Activated T-cell treated with anti-CD3 and anti-CD28 coated beads, Interleukin-2, amount 50 U/mL, for 1 hour (primary cell): Measurements from ENCODE around the gene IREB2.
"Not testable (repeated sequence)": the region's sequence is repeated elsewhere in the genome, so short reads cannot be mapped to it uniquely, and the experiment has no call there.

Experiments used
- DNase-seq: peaks from one replicate; pipeline ENCODE4 v3.0.0-alpha.2; 2020

Gene IREB2

GRCh38 chr15:78407608-78408354 lies 30.2 kb upstream of the IREB2 start:
- no peak for DNase-seq

DNA sequence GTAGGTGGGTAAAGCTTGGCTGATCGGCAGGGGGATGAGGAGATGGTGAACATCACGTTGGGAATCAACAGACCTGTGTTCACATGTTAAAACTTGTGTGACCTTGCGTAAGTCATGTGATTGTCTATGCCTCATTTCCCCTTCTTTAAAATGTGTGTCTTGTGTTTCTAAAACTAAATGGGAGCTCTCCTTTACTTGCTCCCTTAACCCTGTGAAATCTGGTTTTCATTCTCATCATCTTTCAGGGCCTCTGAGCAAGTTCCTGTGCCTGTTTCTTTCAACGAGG lies 29.7 kb upstream of the IREB2 start:
- no peak for DNase-seq

DNA sequence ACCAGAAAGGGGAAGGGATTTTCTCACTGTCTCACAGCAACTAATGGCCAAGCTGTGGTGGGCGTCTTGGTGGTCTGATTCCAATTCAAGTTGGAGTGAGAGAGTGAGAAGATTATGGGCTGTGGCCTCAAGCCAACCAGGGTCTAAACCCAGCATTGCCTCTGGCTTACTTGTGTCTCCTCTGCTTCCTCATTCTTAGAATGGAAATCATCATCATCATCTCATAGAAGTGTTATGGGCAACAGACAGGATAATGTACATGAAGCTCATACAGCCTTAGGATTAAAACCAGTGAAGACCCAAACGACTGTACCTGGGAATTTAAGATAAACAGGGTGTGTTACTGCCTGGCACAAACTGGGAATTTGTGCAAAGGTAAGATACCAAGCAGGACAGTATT lies 29.1 kb upstream of the IREB2 start:
- no peak for DNase-seq

DNA sequence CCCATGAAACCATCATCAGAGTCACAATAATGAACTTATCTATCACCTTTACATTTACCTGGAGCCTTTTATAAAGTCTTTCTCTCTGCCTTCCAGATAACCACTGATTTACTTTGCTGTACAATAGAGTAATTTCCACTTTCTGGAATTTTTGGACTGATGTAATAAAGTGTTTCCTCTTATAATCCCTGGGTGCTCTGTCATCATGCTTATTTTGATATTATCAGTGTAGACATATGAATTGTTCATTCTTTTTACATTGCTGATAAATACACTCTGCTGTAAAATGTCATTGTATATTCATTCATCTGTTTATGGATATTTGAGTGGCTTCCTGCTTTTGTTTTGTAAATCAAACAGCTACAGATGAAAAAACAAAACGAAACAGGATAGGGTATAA lies 27.0 kb upstream of the IREB2 start:
- no peak for DNase-seq

- DNase-seq, result no peak
Measured at GRCh38 chr15:78414621-78415250, 23.3 kb upstream of the IREB2 start.

DNA sequence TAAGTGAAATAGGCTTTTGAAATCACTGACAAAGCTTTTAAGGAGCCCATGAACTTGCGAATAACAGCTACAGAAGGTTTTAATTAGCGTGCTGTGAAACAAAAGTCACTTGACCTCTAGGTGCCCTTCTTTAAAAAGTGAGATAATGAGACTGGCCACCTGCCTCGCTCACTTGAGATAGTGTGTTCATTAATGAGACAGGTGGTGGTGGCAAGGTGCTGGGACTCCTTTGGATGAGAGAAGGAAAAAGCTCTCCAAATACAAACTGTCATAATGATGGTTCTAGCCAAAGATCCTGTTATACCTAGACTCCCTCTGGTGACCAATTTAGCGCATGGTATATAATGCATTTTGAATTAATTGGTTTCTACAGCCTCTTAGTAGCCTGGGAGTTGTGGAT lies 22.7 kb upstream of the IREB2 start:
- DNase-seq, result no peak

- no peak for DNase-seq
Measured at GRCh38 chr15:78417754-78418630, 20.0 kb upstream of the IREB2 start.

- no peak for DNase-seq
Measured at GRCh38 chr15:78418686-78419085, 19.3 kb upstream of the IREB2 start.

DNA sequence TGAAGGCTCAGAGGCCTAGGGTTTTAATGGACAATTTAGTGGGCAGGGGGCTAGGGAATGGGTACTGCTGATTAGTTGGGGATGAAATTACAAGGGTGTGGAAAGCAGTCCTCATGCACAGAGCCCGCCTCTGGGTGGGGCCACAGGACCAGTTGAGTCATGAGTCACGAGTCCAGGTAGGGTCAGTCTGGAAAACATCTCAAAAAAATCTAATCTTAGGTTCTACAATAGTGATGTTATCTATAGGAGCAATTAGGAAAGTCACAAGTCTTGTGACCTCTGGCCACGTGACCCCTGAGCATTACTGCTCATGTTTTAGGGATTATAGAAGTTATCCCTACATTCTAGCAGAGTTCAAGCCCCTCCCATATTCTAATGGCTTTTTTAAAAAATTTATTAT lies 18.6 kb upstream of the IREB2 start:
- no peak for DNase-seq

DNA sequence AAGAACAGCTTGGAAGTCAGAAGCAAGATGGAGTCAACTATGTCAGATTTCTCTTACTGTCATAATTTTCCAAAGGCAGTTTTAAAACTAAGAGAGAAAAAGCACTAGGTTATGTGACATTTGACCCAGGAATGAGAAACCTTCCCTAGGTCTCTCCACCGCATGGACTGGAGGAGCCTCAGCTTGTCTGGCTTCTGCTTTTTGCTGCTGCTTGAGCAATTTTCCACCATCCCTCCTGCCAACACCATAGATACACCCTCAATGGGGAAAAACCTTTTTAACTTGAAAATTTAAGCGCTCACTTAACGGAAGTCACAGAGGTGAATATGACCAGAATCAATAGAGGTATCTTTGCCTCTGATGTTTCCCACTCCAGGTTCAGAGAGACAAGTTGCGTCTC lies 17.8 kb upstream of the IREB2 start:
- DNase-seq, result no peak

GRCh38 chr15:78420766-78421165 lies 17.2 kb upstream of the IREB2 start:
- no peak for DNase-seq

- DNase-seq, result no peak
Measured at GRCh38 chr15:78421238-78421965, 16.6 kb upstream of the IREB2 start.

- DNase-seq, result peak; percentile 69
Measured at GRCh38 chr15:78422571-78423340, 15.3 kb upstream of the IREB2 start.

GRCh38 chr15:78424673-78425072 lies 13.3 kb upstream of the IREB2 start:
- no peak for DNase-seq

GRCh38 chr15:78425643-78426042 lies 12.4 kb upstream of the IREB2 start:
- DNase-seq, result no peak

DNA sequence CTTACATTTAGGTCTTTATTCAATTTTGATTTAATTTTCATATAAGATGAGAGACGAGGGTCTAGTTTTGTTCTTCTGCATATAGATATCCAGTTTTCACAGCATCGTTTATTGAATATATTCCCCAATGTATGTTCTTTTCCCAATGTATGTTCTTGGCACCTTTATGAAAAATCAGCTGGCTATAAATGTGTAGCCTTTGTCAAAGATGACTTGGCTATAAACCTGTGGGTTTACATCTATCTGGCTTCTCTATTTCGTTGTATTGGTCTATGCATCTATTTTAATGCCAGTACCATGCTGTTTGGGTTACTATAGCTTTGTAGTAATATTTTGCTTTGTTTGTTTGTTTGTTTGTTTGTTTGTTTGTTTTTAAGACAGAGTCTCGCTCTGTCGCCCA lies 11.7 kb upstream of the IREB2 start:
- no peak for DNase-seq

- DNase-seq, result no peak
Measured at GRCh38 chr15:78427953-78428352, 10.1 kb upstream of the IREB2 start.

DNA sequence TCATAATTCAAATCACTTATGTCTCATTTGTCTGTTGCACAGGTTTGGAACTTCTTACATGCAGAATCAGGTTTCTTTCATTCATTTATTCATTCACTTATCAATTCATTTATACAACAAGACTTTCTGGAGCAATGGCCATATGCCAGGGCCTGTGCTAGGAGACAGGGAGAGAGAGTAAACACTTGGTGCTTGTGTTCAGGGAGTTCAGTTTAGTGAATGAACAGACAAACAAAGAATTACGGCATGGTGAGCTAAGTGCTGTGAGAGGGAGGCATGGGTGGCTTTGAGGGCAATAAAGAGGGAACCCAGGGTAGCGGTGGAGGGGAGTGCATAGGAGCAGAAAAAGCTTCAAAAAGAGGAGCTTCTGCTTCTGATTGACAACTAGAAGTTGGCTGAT lies 8.5 kb upstream of the IREB2 start:
- DNase-seq, result no peak

- no peak for DNase-seq
Measured at GRCh38 chr15:78431955-78432354, 6.1 kb upstream of the IREB2 start.

DNA sequence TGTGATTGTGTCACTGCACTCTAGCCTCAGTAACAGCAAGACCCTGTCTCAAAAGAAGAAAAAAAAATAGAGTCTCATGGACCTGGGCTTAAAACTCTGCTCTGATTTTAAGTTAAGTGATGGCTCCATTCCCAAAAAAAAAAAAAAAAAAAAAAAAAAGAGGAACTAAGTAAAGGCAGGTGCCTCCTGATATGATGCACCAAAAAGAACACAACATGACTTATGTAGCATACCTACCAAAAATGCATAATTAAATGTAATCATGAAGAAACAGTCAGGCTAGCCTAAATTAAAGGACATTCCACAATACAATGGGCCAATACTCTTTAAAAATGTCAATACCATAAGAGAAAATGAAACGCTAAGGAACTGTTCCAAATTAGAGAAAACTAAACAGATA lies 5.4 kb upstream of the IREB2 start:
- DNase-seq, result no peak

DNA sequence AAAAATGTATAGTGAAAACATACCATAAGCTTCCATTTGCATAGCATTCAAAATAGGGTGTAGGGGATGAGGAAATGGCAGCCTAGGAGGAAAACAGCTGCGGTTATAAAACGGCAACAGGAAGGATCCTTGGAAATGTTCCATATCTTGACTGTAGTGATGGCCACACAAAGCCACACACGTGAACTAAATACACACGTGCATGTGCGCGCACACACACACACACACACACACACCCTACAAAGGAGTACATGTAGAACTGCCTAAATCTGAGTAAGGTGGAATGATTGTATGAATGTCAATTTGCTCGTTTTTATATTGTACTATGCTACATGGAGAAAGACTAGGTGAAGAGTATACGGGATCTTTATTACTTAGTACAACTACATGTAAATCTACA lies 3.9 kb upstream of the IREB2 start:
- DNase-seq, result no peak

DNA sequence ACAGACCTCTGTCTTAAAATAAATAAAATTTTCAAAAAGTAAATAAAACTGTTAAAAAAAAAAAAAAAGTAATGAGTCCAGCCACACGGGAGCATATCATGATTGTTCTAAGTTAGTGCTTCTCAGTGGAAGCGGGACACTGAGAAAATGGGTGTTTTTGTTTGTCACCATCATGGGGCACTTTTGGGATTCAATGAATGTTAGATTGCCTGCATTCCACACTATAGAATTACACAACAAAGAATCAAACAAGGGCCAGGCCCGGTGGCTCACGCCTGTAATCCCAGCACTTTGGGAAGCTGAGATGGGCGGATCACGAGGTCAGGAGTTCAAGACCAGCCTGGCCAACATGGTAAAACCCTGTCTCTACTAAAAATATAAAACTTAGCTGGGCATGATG lies 3.3 kb upstream of the IREB2 start:
- not testable (repeated sequence) for DNase-seq
